Measurements from ENCODE around the gene MEGF11.

MEGF11 gene

GRCh38 chr15:66070220-66070934, 183.2 kb downstream of the MEGF11 start:
- no peaks in the 10 kb centered on the region for H3K27me3 ChIP-seq (ENCODE audit: insufficient read depth, low read length, poor library complexity, severe bottlenecking)
- H3K4me2 ChIP-seq (ENCODE audit: low read depth, low read length, poor library complexity, severe bottlenecking) = no peak overlapping the region
- H3K36me3 ChIP-seq (ENCODE audit: insufficient read depth, low read length) = no peaks in the 10 kb centered on the region
- H3K4me3 ChIP-seq (ENCODE audit: low read length, poor library complexity, severe bottlenecking) = no peak overlapping the region
- H3K79me2 ChIP-seq (ENCODE audit: insufficient read depth, low read length) = no peaks in the 10 kb centered on the region
- H3K4me1 ChIP-seq (ENCODE audit: insufficient read depth, low read length, poor library complexity, severe bottlenecking) = no peaks in the 10 kb centered on the region
- H3K9ac ChIP-seq (ENCODE audit: low read depth, low read length, poor library complexity, severe bottlenecking) = no peak overlapping the region
- no peaks in the 10 kb centered on the region for H4K20me1 ChIP-seq (ENCODE audit: insufficient read depth, low read length, poor library complexity, severe bottlenecking)
- H3K9me2 ChIP-seq (replicated peaks; ENCODE audit: low read depth, low read length) = no peaks in the 10 kb centered on the region
- H3F3A ChIP-seq (ENCODE audit: low read depth) = no peaks in the 10 kb centered on the region
- no peak overlapping the region for H2AFZ ChIP-seq (ENCODE audit: low read length)
- H3K9me3 ChIP-seq (ENCODE audit: insufficient read depth, low read depth, low read length) = no peaks in the 10 kb centered on the region
- TF ChIP-seq EZH2phosphoT487 (IDR thresholded peaks at IDR 0.05; ENCODE audit: borderline replicate concordance) (no peak), CTCF (conservative IDR thresholded peaks at IDR 0.05; ENCODE audit: low read length) (no peak)

- Histone ChIP-seq H4K20me1 (ENCODE audit: insufficient read depth, low read length, poor library complexity, severe bottlenecking) (no peaks in the 10 kb centered on the region), H3K4me2 (ENCODE audit: low read depth, low read length, poor library complexity, severe bottlenecking) (no peak overlapping the region), H2AFZ (ENCODE audit: low read length) (no peak overlapping the region), H3K4me1 (ENCODE audit: insufficient read depth, low read length, poor library complexity, severe bottlenecking) (no peaks in the 10 kb centered on the region), H3K9ac (ENCODE audit: low read depth, low read length, poor library complexity, severe bottlenecking) (no peak overlapping the region), H3F3A (ENCODE audit: low read depth) (no peaks in the 10 kb centered on the region), H3K9me3 (ENCODE audit: insufficient read depth, low read depth, low read length) (no peaks in the 10 kb centered on the region), H3K9me2 (replicated peaks; ENCODE audit: low read depth, low read length) (no peaks in the 10 kb centered on the region), H3K36me3 (ENCODE audit: insufficient read depth, low read length) (no peaks in the 10 kb centered on the region), H3K27me3 (ENCODE audit: insufficient read depth, low read length, poor library complexity, severe bottlenecking) (no peaks in the 10 kb centered on the region), H3K79me2 (ENCODE audit: insufficient read depth, low read length) (no peaks in the 10 kb centered on the region), H3K4me3 (ENCODE audit: low read length, poor library complexity, severe bottlenecking) (no peak overlapping the region)
- TF ChIP-seq CTCF (conservative IDR thresholded peaks at IDR 0.05; ENCODE audit: low read length) = no peak
- no peak for TF ChIP-seq EZH2phosphoT487 (IDR thresholded peaks at IDR 0.05; ENCODE audit: borderline replicate concordance)
These were observed 183.8 kb downstream of the MEGF11 start for GRCh38 chr15:66069751-66070150.

GRCh38 chr15:66068801-66069200, 184.7 kb downstream of the MEGF11 start:
- Histone ChIP-seq H3K79me2 (ENCODE audit: insufficient read depth, low read length) (no peaks in the 10 kb centered on the region), H2AFZ (ENCODE audit: low read length) (no peak overlapping the region), H3K4me3 (ENCODE audit: low read length, poor library complexity, severe bottlenecking) (no peak overlapping the region), H3K4me2 (ENCODE audit: low read depth, low read length, poor library complexity, severe bottlenecking) (no peak overlapping the region), H3K4me1 (ENCODE audit: insufficient read depth, low read length, poor library complexity, severe bottlenecking) (no peaks in the 10 kb centered on the region), H3K9ac (ENCODE audit: low read depth, low read length, poor library complexity, severe bottlenecking) (no peak overlapping the region), H3F3A (ENCODE audit: low read depth) (no peaks in the 10 kb centered on the region), H3K36me3 (ENCODE audit: insufficient read depth, low read length) (no peaks in the 10 kb centered on the region), H3K9me2 (replicated peaks; ENCODE audit: low read depth, low read length) (no peaks in the 10 kb centered on the region), H3K9me3 (ENCODE audit: insufficient read depth, low read depth, low read length) (no peaks in the 10 kb centered on the region), H3K27me3 (ENCODE audit: insufficient read depth, low read length, poor library complexity, severe bottlenecking) (no peaks in the 10 kb centered on the region), H4K20me1 (ENCODE audit: insufficient read depth, low read length, poor library complexity, severe bottlenecking) (no peaks in the 10 kb centered on the region)
- TF ChIP-seq CTCF (conservative IDR thresholded peaks at IDR 0.05; ENCODE audit: low read length) (no peak), EZH2phosphoT487 (IDR thresholded peaks at IDR 0.05; ENCODE audit: borderline replicate concordance) (no peak)
